ENCODE data around the gene INSIG1. TPM values are rescaled to one million over a fixed set of nuclear protein-coding genes. Genes with fewer than 3 reads are reported as not detected.
A peak's percentile ranks its signal among the peaks of the same experiment; 100 is the strongest.

Gene INSIG1
- total RNA-seq, 3 donors from 2014 or later = 46.9 to 58.1 (median 47.9) TPM

- ATAC-seq (no peak), DNase-seq (no peak)
- H3K36me3 Mint-ChIP-seq (ENCODE audit: insufficient read depth) = no peaks in the 10 kb centered on the region
- no peaks in the 10 kb centered on the region for H3K9me3 Mint-ChIP-seq
- peaks cover 6% of the 10 kb centered on the region for H3K4me1 Mint-ChIP-seq (ENCODE audit: low read depth)
- H3K4me3 Mint-ChIP-seq = no peak overlapping the region
- H3K27me3 Mint-ChIP-seq (ENCODE audit: low read depth) = peaks cover 14% of the 10 kb centered on the region
Measured at GRCh38 chr7:155274633-155275355, 22.9 kb upstream of the INSIG1 start.

- H3K4me1 Mint-ChIP-seq (ENCODE audit: low read depth) = peaks cover 4% of the 10 kb centered on the region
- DNase-seq (no peak), ATAC-seq (no peak)
- H3K27me3 Mint-ChIP-seq (ENCODE audit: low read depth) = peaks cover 14% of the 10 kb centered on the region
- H3K4me3 Mint-ChIP-seq = no peak overlapping the region
- H3K9me3 Mint-ChIP-seq = no peaks in the 10 kb centered on the region
- H3K36me3 Mint-ChIP-seq (ENCODE audit: insufficient read depth) = no peaks in the 10 kb centered on the region
Measured at GRCh38 chr7:155276042-155276799, 21.5 kb upstream of the INSIG1 start.

- Mint-ChIP-seq H3K36me3 (ENCODE audit: insufficient read depth) (no peaks in the 10 kb centered on the region), H3K27me3 (ENCODE audit: low read depth) (peaks cover 11% of the 10 kb centered on the region), H3K4me1 (ENCODE audit: low read depth) (peaks cover 4% of the 10 kb centered on the region), H3K9me3 (no peaks in the 10 kb centered on the region), H3K4me3 (no peak overlapping the region)
- no peak for DNase-seq
- ATAC-seq = no peak
Measured at GRCh38 chr7:155276800-155277375, 20.8 kb upstream of the INSIG1 start.

GRCh38 chr7:155277385-155277994 is 20.2 kb upstream of the INSIG1 start:
- H3K4me1 Mint-ChIP-seq (ENCODE audit: low read depth) = peaks cover 4% of the 10 kb centered on the region
- H3K27me3 Mint-ChIP-seq (ENCODE audit: low read depth) = peaks cover 9% of the 10 kb centered on the region
- H3K36me3 Mint-ChIP-seq (ENCODE audit: insufficient read depth) = no peaks in the 10 kb centered on the region
- no peak overlapping the region for H3K4me3 Mint-ChIP-seq
- H3K9me3 Mint-ChIP-seq = no peaks in the 10 kb centered on the region
- no peak for DNase-seq
- peak in 1 of 2 donors; percentile 62 for ATAC-seq

- no peak for ATAC-seq
- H3K4me1 Mint-ChIP-seq (ENCODE audit: low read depth) = peaks cover 10% of the 10 kb centered on the region
- no peaks in the 10 kb centered on the region for H3K9me3 Mint-ChIP-seq
Measured at GRCh38 chr7:155278921-155279320, 18.8 kb upstream of the INSIG1 start.

GRCh38 chr7:155279787-155280445 is 17.8 kb upstream of the INSIG1 start:
- ATAC-seq (no peak), DNase-seq (no peak)
- peaks cover 10% of the 10 kb centered on the region for H3K4me1 Mint-ChIP-seq (ENCODE audit: low read depth)
- H3K4me3 Mint-ChIP-seq = no peak overlapping the region
- H3K36me3 Mint-ChIP-seq (ENCODE audit: insufficient read depth) = no peaks in the 10 kb centered on the region
- H3K9me3 Mint-ChIP-seq = no peaks in the 10 kb centered on the region
- peaks cover 4% of the 10 kb centered on the region for H3K27me3 Mint-ChIP-seq (ENCODE audit: low read depth)

More at GRCh38 chr7:155278921-155279320, 18.8 kb upstream of the INSIG1 start:
- Mint-ChIP-seq H3K4me3 (no peak overlapping the region), H3K27me3 (ENCODE audit: low read depth) (peaks cover 4% of the 10 kb centered on the region), H3K36me3 (ENCODE audit: insufficient read depth) (no peaks in the 10 kb centered on the region)
- no peak for DNase-seq

GRCh38 chr7:155280446-155281397 is 17.0 kb upstream of the INSIG1 start:
- no peaks in the 10 kb centered on the region for H3K36me3 Mint-ChIP-seq (ENCODE audit: insufficient read depth)
- peaks cover 14% of the 10 kb centered on the region for H3K4me1 Mint-ChIP-seq (ENCODE audit: low read depth)
- H3K27me3 Mint-ChIP-seq (ENCODE audit: low read depth) = peaks cover 4% of the 10 kb centered on the region
- no peaks in the 10 kb centered on the region for H3K9me3 Mint-ChIP-seq
- ATAC-seq (peak; percentile 45 to 51), DNase-seq (no peak)
- H3K4me3 Mint-ChIP-seq = no peak overlapping the region

GRCh38 chr7:155281398-155281969 is 16.2 kb upstream of the INSIG1 start:
- no peak for DNase-seq
- H3K9me3 Mint-ChIP-seq = no peaks in the 10 kb centered on the region
- peaks cover 4% of the 10 kb centered on the region for H3K27me3 Mint-ChIP-seq (ENCODE audit: low read depth)
- H3K4me1 Mint-ChIP-seq (ENCODE audit: low read depth) = peaks cover 21% of the 10 kb centered on the region
- no peaks in the 10 kb centered on the region for H3K36me3 Mint-ChIP-seq (ENCODE audit: insufficient read depth)
- no peak overlapping the region for H3K4me3 Mint-ChIP-seq
- ATAC-seq = no peak

- Mint-ChIP-seq H3K36me3 (ENCODE audit: insufficient read depth) (no peaks in the 10 kb centered on the region), H3K4me1 (ENCODE audit: low read depth) (peaks cover 30% of the 10 kb centered on the region), H3K4me3 (no peak overlapping the region), H3K9me3 (no peaks in the 10 kb centered on the region), H3K27me3 (ENCODE audit: low read depth) (peaks cover 4% of the 10 kb centered on the region)
- ATAC-seq (no peak), DNase-seq (no peak)
Measured at GRCh38 chr7:155282671-155283070, 15.0 kb upstream of the INSIG1 start.

- no peak overlapping the region for H3K4me3 Mint-ChIP-seq
- H3K36me3 Mint-ChIP-seq (ENCODE audit: insufficient read depth) = no peaks in the 10 kb centered on the region
- DNase-seq = no peak
- ATAC-seq = peak in 1 of 2 donors; percentile 54
- H3K27me3 Mint-ChIP-seq (ENCODE audit: low read depth) = peaks cover under 1% of the 10 kb centered on the region
- no peaks in the 10 kb centered on the region for H3K9me3 Mint-ChIP-seq
- H3K4me1 Mint-ChIP-seq (ENCODE audit: low read depth) = peaks cover 31% of the 10 kb centered on the region
Measured at GRCh38 chr7:155283565-155284194, 14.0 kb upstream of the INSIG1 start.

GRCh38 chr7:155284496-155285274 is 13.0 kb upstream of the INSIG1 start:
- no peak for ATAC-seq
- peaks cover 31% of the 10 kb centered on the region for H3K4me1 Mint-ChIP-seq (ENCODE audit: low read depth)
- no peaks in the 10 kb centered on the region for H3K9me3 Mint-ChIP-seq
- no peak for DNase-seq
- no peaks in the 10 kb centered on the region for H3K36me3 Mint-ChIP-seq (ENCODE audit: insufficient read depth)
- H3K4me3 Mint-ChIP-seq = peak overlapping the region; percentile 1
- no peaks in the 10 kb centered on the region for H3K27me3 Mint-ChIP-seq (ENCODE audit: low read depth)

GRCh38 chr7:155285423-155285822 is 12.3 kb upstream of the INSIG1 start:
- Mint-ChIP-seq H3K27me3 (ENCODE audit: low read depth) (no peaks in the 10 kb centered on the region), H3K4me1 (ENCODE audit: low read depth) (peaks cover 28% of the 10 kb centered on the region), H3K4me3 (no peak overlapping the region), H3K9me3 (no peaks in the 10 kb centered on the region), H3K36me3 (ENCODE audit: insufficient read depth) (no peaks in the 10 kb centered on the region)
- ATAC-seq = no peak
- no peak for DNase-seq
